ENCODE data around the gene EFNA5. TPM values are rescaled to one million over a fixed set of nuclear protein-coding genes. Genes with fewer than 3 reads are reported as not detected.
A peak's percentile ranks its signal among the peaks of the same experiment; 100 is the strongest.

The EFNA5 gene
- total and polyA plus RNA-seq, 10 of the 15 experiments (the other 5 are each of a cell fraction or from before 2014, with no cell fraction given) = 0.19 to 12.6 (median 3.9) TPM

DNA sequence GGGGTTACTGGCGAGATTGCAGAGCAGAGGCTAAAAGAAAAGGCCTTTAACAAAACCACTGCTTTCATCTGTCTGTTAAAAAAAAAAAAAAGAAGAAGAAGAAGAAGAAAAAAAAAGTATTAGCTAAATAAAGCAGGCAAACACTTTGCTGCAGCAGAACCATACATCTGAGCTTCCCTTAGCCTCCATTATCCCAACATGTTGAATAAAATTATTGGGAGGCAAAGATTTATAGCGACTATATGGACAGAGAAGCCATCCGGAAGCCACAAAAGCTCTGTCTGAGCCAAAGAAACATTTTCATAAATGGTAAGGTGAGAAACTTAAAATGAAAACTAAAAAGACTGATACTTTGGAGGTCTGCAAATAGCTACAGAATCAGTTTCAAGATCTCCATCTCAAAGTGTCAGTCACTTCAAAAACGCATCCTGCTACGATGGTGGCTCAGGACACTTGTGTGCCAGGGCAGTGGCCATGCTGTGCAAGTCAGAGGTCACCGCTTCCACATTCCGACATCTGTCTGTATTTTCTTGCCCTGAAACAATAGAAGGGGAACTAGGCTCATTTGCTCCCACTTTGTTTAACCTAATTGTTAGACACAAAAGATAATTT is 9.6 kb downstream of the EFNA5 start:
- Histone ChIP-seq H3K27me3 (replicated peaks in 1 of 2; ENCODE audit: control insufficient read depth in 2 of 2, insufficient read depth in 2 of 2, low read length in 1 of 2) (no peaks in the 10 kb centered on the region; a peak in 1 of 4 replicates), H4K20me1 (ENCODE audit: control insufficient read depth, insufficient read depth) (no peaks in the 10 kb centered on the region), H2AFZ (ENCODE audit: control insufficient read depth, low read depth, low read length) (no peak overlapping the region), H3K4me1 (ENCODE audit: control insufficient read depth, insufficient read depth, low read length) (no peaks in the 10 kb centered on the region; the same call in 1 of the 2 replicates), H3K4me2 (ENCODE audit: control insufficient read depth, insufficient read depth) (peak overlapping the region; percentile 42), H3K9me3 (replicated peaks; ENCODE audit: control insufficient read depth, insufficient read depth, low read length) (no peaks in the 10 kb centered on the region), H3K36me3 (ENCODE audit: control insufficient read depth in 2 of 2, insufficient read depth in 2 of 2, low read length in 1 of 2) (no peaks in the 10 kb centered on the region), H3K9ac (ENCODE audit: control insufficient read depth, insufficient read depth, low read length) (no peak overlapping the region), H3K4me3 (no peak overlapping the region), H3K27ac (ENCODE audit: control insufficient read depth, insufficient read depth) (no peak overlapping the region), H3K79me2 (ENCODE audit: control insufficient read depth, insufficient read depth, low read length) (peaks cover 47% of the 10 kb centered on the region)
- no TSS peak for BruUV-seq (replicated peaks)
- POLR2A ChIA-PET = interaction anchor here (0.7 to 1.8 kb wide), 7 partner anchors 9 to 42 kb away, joined by 3 to 5 read pairs (median 4); partner anchors contain the start of gene EFNA5
- in situ Hi-C loops (cut with MboI) (no loop called here), intact Hi-C loops (cut with micrococcal nuclease; ENCODE audit: unreplicated experiment) (no loop called here)
- peak; percentile 44; the same call in 1 of the 2 replicates for TF ChIP-seq ZNF384 (IDR thresholded peaks at IDR 0.05; ENCODE audit: borderline replicate concordance, low read depth, low read length)
- peak; percentile 93 for TF ChIP-seq PKNOX1 (IDR thresholded peaks at IDR 0.05)
- TF ChIP-seq, protein P1, sequence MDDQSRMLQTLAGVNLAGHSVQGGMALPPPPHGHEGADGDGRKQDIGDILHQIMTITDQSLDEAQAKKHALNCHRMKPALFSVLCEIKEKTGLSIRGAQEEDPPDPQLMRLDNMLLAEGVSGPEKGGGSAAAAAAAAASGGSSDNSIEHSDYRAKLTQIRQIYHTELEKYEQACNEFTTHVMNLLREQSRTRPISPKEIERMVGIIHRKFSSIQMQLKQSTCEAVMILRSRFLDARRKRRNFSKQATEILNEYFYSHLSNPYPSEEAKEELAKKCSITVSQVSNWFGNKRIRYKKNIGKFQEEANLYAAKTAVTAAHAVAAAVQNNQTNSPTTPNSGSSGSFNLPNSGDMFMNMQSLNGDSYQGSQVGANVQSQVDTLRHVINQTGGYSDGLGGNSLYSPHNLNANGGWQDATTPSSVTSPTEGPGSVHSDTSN (IDR thresholded peaks at IDR 0.05; ENCODE audit: insufficient replicate concordance, low read depth, low read length) = peak; percentile 76
- TF ChIP-seq PML (IDR thresholded peaks at IDR 0.05; ENCODE audit: low read length) = no peak
- TF ChIP-seq DPF2 (IDR thresholded peaks at IDR 0.05) = no peak
- no peak for TF ChIP-seq TCF3 (IDR thresholded peaks at IDR 0.05; ENCODE audit: borderline replicate concordance, insufficient read depth, low read depth, low read length)
- SMC1A ChIA-PET (ENCODE audit: uncharacterized antibody, unreplicated experiment) = interaction anchor here (0.6 to 5.4 kb wide), 13 partner anchors 11 to 428 kb away, joined by 3 to 25 read pairs (median 4); no protein-coding TSS in a partner anchor
- FAIRE-seq (peak; percentile 7), DNase-seq (ENCODE audit: low read depth, low spot score) (peak; percentile 60), ATAC-seq (peak; percentile 66)
- CTCF ChIA-PET = interaction anchor here (0.6 to 1.9 kb wide), 9 partner anchors 11 to 684 kb away, joined by 3 to 5 read pairs (median 3); no protein-coding TSS in a partner anchor
- RAD21 ChIA-PET (ENCODE audit: unreplicated experiment) = interaction anchor here (0.6 to 3.0 kb wide), 7 partner anchors 9 to 231 kb away, joined by 3 to 8 read pairs (median 5); partner anchors contain the start of gene EFNA5
- 36% methylated on average over 7 of the region's 7 CpGs for WGBS (ENCODE audit: insufficient coverage, insufficient replicate concordance, low lambda C conversion rate, missing lambda C conversion rate)
